GM12892 (cell line): Measurements from ENCODE around the gene PRRC2B.

ENCODE experiments used
- POLR2A ChIP-seq: IDR thresholded peaks from 2 replicates; pipeline ENCODE4 v1.6.1; 2011; ENCODE audit warnings: low read depth, low read length, control low read depth
- POLR2AphosphoS5 ChIP-seq: IDR thresholded peaks from 2 replicates; pipeline ENCODE4 v1.6.1; 2011; ENCODE audit warnings: low read depth, low read length, control low read depth
- TAF1 ChIP-seq: IDR thresholded peaks from 2 replicates; pipeline ENCODE4 v1.6.1; 2011; ENCODE audit warnings: low read depth, mild to moderate bottlenecking, control low read depth, low read length, borderline replicate concordance

- TF ChIP-seq POLR2A (no peak), POLR2AphosphoS5 (no peak), TAF1 (no peak)
Measured at GRCh38 chr9:131473198-131473885, 79.5 kb downstream of the PRRC2B start.
